Stimulated activated naive CD8-positive, alpha-beta T cell treated with anti-CD3 and anti-CD28 coated beads, Interleukin-15, Interleukin-2, amounts not matched to agents 100 U/mL and 50 U/mL, for 24 hours (primary cell): Measurements from ENCODE around the gene CAMK2G.
"Not testable (repeated sequence)": the region's sequence is repeated elsewhere in the genome, so short reads cannot be mapped to it uniquely, and the experiment has no call there.

Experiments used
- ATAC-seq: fragments of 150-1000 bp; cut with Tn5 transposase; one replicate; pipeline ENCODE4 v1.10.0; 2021
- DNase-seq: peaks from one replicate; pipeline ENCODE4 v3.0.0; 2021

The CAMK2G gene

DNA sequence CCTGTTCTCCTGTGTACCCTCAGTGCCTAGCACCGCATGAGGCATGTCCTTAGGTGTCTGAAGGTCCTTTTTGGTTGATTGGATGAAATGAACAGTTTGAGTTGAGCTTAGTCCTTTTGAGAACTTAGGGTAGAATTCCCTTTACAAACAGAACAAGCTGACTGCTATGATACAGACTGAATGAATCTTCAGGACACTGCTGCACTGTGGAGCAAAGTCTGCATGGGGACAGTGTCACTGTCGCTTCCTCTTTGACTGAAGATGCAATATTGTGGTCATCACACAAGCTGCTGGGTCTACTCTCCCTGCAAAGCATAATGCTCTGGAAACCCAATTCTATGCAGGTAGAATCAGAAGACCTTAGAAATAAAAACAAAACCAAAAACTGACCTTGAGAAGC, 28.0 kb upstream of the CAMK2G start:
- DNase-seq (no peak), ATAC-seq (no peak)

GRCh38 chr10:73901261-73901660, 26.9 kb upstream of the CAMK2G start:
- DNase-seq, result no peak
- no peak for ATAC-seq

- DNase-seq (no peak), ATAC-seq (no peak)
These were observed 25.7 kb upstream of the CAMK2G start for GRCh38 chr10:73900064-73900463.

- ATAC-seq (no peak), DNase-seq (no peak)
These were observed 25.1 kb upstream of the CAMK2G start for GRCh38 chr10:73899423-73899822.

DNA sequence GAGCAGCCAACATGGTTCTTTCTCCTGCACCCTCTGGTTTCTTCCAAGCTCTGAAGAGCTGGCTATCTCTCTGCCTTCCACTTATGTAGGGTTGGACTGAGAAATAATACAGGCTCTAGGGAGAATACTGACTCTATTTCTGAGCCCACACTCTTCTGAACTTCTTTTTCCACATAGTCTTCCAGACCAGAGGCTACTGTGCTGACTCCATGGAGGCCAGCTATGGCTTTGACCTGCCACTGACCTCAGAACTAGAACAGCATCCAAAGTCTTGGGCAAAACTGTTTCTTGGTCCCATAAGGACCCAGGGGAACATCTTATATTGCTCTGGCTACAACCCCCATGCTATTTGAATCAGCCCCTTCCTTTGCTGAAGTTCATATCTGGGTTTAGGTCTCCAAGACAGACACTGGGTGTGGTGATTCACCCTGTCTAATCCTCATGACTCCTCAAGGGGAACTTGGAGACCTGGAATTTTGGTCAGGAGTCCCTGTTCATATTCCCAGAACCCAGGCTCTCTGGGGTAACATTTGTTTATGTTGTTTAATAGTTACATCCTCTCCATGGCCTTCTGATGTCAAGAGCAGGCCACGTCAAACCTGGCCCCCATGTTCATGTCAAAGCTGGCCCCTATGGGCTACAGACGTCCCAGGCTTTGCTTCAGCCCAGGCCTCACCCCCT, 24.5 kb upstream of the CAMK2G start:
- ATAC-seq (no peak), DNase-seq (no peak)

GRCh38 chr10:73897693-73898092, 23.3 kb upstream of the CAMK2G start:
- no peak for DNase-seq
- no peak for ATAC-seq

DNA sequence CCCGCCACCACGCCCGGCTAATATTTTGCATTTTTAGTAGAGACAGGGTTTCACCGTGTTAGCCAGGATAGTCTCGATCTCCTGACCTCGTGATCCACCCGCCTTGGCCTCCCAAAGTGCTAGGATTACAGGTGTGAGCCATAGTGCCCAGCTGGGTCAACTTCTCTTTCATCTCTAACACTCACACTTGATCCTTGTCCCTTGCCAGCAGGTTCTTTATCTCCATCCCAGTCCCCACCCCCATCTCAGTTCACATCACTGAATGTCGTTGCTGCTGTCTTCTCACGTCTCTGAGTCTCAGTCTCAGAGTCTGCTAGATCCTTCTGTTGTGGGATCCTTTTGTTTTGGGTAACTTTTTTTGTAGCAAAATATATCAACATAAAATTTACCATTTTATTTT, 21.0 kb upstream of the CAMK2G start:
- DNase-seq, ATAC-seq: not testable (repeated sequence)

- DNase-seq, result peak; percentile 31
- ATAC-seq, result peak; percentile 66
These were observed 20.1 kb upstream of the CAMK2G start for GRCh38 chr10:73894245-73894971.

DNA sequence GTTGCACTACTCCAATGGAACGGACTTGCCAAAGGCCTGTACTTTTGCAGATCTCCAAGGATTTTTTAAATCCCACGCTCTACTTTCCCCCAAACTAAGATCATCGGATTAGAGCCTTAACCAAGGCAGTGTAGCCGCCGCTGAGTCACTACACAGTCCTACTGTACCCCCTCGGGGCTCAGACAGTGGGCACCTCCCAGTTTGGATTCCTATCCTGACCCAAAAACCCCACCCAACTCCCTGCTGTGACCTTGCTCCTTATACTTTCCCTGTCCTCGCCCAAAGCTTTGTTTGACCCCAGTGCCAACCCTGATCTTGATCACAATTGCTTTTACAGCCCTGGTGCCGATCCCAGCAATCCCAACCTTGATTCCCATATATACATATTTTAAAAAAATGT, 19.1 kb upstream of the CAMK2G start:
- DNase-seq (no peak), ATAC-seq (no peak)

DNA sequence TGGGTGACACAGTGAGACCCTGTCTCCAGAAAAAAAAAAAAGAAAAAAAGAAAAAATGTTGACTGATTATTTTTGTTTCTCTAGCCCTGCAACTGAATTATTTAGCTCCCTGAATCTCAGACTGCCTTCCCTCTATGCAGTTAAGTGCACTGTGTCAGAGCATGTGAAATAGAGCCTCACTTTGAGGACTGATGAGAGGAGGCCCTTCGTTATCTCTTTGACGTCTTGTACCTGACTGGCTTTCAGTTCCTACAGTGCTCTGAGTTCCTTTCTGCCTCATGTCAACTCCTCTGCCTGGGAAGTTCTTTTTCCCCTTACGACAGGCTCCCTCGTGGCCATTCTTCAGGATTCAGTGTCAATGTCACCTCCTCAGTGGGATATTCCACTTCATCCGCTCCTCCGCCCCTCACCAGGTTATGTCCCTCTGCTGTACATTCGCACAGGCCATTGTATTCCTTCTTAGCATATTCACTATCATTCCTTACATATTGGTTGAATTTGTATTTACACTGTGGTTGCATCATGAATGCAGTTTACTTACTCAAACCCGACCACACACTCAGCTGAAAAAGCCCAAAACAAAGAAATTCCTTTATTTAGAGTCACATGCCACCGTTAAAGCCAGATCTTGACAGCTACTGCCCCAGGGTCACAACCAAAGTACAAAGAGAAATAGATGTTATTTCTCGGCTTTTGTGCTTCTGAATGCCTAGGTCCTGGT, 18.1 kb upstream of the CAMK2G start:
- ATAC-seq (no peak), DNase-seq (no peak)

- DNase-seq (no peak), ATAC-seq (no peak)
These were observed 17.2 kb upstream of the CAMK2G start for GRCh38 chr10:73891540-73891939.

DNA sequence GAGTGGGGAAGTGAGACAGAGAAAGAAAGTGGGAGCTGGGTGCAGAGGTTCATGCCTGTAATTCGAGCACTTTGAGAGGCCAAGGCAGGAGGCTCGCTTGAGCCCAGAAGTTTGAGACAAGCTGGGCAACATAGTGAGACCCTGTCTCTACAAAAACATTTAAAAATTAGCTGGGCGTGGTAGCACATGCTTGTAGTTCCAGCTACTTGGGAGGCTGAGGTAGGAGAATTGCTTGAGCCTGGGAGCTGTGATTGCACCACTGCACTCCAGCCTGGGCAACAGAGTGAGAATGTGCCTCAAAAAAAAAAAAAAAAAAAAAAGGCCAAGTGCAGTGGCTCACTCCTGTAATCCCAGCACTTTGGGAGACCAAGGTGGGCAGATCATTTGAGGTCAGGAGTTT, 16.5 kb upstream of the CAMK2G start:
- DNase-seq, ATAC-seq: not testable (repeated sequence)

DNA sequence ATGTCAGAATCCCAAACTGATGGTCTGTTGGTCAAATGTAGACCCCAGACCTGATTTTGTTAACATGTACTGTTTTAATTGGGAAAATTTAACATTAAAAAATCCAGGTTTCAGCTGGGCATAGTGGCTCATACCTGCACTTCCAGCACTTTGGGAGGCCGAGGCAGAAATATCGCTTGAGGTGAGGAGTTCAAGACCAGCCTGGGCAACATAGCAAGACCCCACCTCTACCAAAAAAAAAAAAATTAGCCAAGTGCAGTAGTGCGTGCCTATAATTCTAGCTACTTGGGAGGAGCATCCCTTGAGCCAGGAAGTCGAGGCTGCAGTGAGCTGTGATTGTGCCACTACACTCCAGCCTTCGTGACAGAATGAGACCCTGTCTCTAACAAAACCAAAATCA, 15.9 kb upstream of the CAMK2G start:
- DNase-seq (no peak), ATAC-seq (no peak)

DNA sequence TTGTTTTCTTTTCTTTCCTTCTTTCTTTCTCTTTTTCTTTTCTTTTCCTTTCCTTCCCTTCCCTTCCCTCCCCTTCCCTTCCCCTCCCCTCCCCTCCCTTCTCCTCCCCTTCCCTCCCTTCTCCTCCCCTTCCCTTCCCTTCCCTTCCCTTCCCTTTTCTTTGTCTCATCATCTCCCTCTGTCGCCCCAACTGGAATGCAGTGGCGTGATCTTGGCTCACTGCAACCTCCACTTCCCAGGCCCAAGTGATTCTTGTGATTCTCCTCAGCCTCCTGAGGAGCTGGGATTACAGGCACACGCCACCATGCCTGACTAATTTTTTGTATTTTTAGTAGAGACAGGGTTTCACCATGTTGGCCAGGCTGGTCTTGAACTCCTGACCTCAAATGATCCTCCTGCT, 15.1 kb upstream of the CAMK2G start:
- not testable (repeated sequence) for ATAC-seq, DNase-seq

GRCh38 chr10:73889014-73889413, 14.7 kb upstream of the CAMK2G start:
- DNase-seq, result peak; percentile 46

DNA sequence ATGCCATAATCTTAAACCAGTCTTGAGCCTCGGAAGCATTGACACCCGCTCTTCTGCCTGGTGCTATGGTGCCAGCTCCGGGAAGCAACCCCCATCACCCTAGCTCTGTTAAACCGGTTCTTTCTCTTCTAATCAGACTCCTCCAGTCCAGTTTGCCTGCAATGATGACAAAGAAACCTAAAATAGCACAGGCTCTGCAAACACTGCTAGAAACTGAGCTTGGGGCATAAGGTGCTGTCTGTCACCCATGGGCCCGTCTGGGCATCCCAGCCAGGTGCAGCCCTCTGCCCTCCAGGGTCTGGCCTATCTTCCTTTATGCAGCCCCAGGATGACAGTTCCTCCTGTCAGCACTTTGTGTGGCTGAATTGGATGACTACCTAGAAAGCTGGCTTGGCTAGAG, 14.2 kb upstream of the CAMK2G start:
- ATAC-seq (no peak), DNase-seq (no peak)

More at GRCh38 chr10:73889014-73889413, 14.7 kb upstream of the CAMK2G start:
- ATAC-seq, result peak; percentile 77

DNA sequence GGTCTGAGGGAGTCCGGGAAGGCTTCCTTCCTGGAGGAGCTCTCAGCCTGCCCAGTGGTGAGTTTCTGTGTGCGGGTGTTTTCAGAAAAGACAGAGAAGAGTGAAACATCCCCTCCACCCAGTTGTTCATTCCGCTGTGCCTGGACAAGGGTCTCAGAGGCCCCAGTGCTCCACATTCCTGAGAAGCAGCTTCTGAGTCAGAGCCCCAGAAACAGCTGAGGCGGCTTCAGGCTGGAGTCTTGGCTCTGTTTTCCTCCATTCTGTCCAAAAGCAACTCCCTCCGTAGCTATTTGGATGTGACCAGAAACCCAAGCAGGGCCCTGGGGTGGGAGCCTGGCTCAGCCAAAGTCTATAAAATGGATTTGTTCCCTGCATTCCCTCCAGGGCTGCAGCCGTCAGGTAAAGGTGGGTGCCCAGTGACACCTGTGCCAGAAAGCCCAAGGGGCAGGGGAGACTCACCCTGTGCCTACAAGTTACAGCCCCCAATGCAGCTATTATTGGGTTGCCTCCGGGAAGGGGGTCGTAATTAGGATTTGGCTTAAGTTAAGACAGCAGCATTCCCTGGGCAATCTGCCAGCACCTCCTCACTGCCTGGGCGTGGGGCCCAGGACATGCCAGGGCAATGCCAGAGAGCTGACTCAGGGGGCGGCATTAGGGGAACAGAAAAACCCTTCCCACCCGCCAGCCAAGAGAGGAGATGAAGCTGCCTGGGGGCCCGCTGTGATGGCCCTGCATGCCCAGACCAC, 13.1 kb upstream of the CAMK2G start:
- DNase-seq (no peak), ATAC-seq (no peak)

- ATAC-seq (no peak), DNase-seq (no peak)
These were observed 12.4 kb upstream of the CAMK2G start for GRCh38 chr10:73886661-73887293.

DNA sequence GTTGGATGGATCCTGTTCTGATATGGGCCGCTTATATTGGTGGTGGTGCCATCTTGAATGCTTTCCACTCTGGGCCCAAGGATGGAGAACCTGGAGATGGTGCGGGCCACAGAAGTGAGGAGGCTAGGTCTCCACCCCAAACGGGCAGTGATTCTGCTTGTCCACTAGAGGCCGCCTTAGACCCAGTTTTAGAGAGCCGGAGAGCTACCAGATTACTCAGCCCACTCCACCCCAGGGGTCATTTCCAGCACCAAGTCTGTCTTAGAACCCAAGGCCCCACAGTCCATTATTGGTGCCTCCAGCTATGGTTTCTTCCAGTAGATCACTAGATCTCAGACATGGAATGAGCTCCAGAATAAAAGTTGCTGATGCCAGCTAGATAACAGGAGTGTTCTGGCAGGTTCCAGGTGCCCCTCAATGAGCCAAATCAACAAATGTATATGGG, 11.8 kb upstream of the CAMK2G start:
- DNase-seq, result peak; percentile 75
- ATAC-seq, result peak; percentile 88

- DNase-seq, result no peak
- ATAC-seq, result no peak
These were observed 9.7 kb upstream of the CAMK2G start for GRCh38 chr10:73884017-73884416.

- DNase-seq (no peak), ATAC-seq (no peak)
These were observed 7.0 kb upstream of the CAMK2G start for GRCh38 chr10:73881221-73881919.
